Stomach (tissue), 9 donors: ENCODE measurements around the gene B4GALT5. TPM values are rescaled to one million over a fixed set of nuclear protein-coding genes. Genes with fewer than 3 reads are reported as not detected.
A peak's percentile ranks its signal among the peaks of the same experiment; 100 is the strongest.
"Not testable (repeated sequence)": the region's sequence is repeated elsewhere in the genome, so short reads cannot be mapped to it uniquely, and the experiment has no call there.

Source experiments
- DNase-seq, 2 donors: peaks; one replicate each; pipeline versions ENCODE4 v3.0.0 to v3.0.0-alpha.2; 2013 to 2019
- H3K27ac ChIP-seq, 5 donors: fragments of 200-600 bp in 4 of 5; sonication (generic) in 4 of 5; one replicate each; pipeline ENCODE4 v1.5.1; 2013 to 2019; ENCODE audit warnings: mild to moderate bottlenecking in 1 of 5, moderate library complexity in 1 of 5
- H3K27me3 ChIP-seq, 3 donors: fragments of 200-600 bp; sonication (generic); one replicate each; pipeline ENCODE4 v1.5.1; 2017 to 2019; ENCODE audit warnings: mixed run types in 1 of 3
- H3K36me3 ChIP-seq, 4 donors: fragments of 200-600 bp; sonication (generic); 1 replicate in 3 of 4; 2 replicates in 1 of 4; pipeline ENCODE4 v1.5.1; 2016 to 2019
- H3K4me1 ChIP-seq, 4 donors: fragments of 200-600 bp; sonication (generic); one replicate each; pipeline ENCODE4 v1.5.1; 2016 to 2019
- H3K4me3 ChIP-seq, 4 donors: fragments of 200-600 bp; sonication (generic) in 3 of 4; one replicate each; pipeline ENCODE4 v1.5.1; 2016 to 2019; ENCODE audit warnings: mild to moderate bottlenecking in 1 of 4
- H3K9me3 ChIP-seq, 4 donors: fragments of 200-600 bp; sonication (generic); one replicate each; pipeline ENCODE4 v1.5.1; 2016 to 2019
- CTCF ChIP-seq, 7 experiments: fragments of 450-650 bp in 4 of 7; fragments of 200-600 bp in 3 of 7; sonication (generic) in 3 of 7; IDR thresholded peaks; one replicate each; pipeline ENCODE4 v1.5.1; 2016 to 2019; ENCODE audit warnings: antibody characterized with exemption in 7 of 7, control low read depth in 2 of 7, mild to moderate bottlenecking in 1 of 7
- EP300 ChIP-seq: sonication (generic); formaldehyde crosslinking; IDR thresholded peaks from one replicate; pipeline ENCODE4 v1.6.1; 2017; ENCODE audit warnings: antibody characterized with exemption
- POLR2A ChIP-seq, 4 donors: fragments of 450-650 bp; IDR thresholded peaks; one replicate each; pipeline ENCODE4 v1.6.1; 2016; ENCODE audit warnings: antibody characterized with exemption in 4 of 4, control low read depth in 2 of 4, mild to moderate bottlenecking in 1 of 4, moderate library complexity in 1 of 4
- POLR2AphosphoS5 ChIP-seq, 3 donors: sonication (generic); formaldehyde crosslinking; IDR thresholded peaks; one replicate each; pipeline ENCODE4 v1.6.1; 2016; ENCODE audit warnings: antibody characterized with exemption in 3 of 3
- WGBS, 5 donors: extraction: QIAGEN DNeasy Blood & Tissue Kit in 3 of 5; methylation state at CpG; one replicate each; pipeline versions ENCODE4 v1.1.5 to v1.1.7; 2013 to 2018; 5-methylcytosine and 5-hydroxymethylcytosine counted together
- intact Hi-C: fragments of 100-400 bp; cut with DNase I; formaldehyde crosslinking; loops from one replicate; pipeline ENCODE4 v1.15.1; 2023; ENCODE audit warnings: low total_unique reads
- polyA plus RNA-seq, 3 donors: library from polyadenylated mRNA; stranded (reverse); fragments of 200-250 nt; gene quantifications; one replicate each; pipeline ENCODE4 v1.2.3, GENCODE V29; 2013
- total RNA-seq, 5 donors: library from RNA; depleted of rRNA; stranded (reverse); fragments of >200 nt; gene quantifications; one replicate each; pipeline versions ENCODE4 v1.1.0 to v1.2.3, GENCODE V29; 2014 to 2016
- donor health status: healthy with polysubstance abuse.
- donor health status: Bipolar disorder and iron deficiency.
- donor health status: healthy.

The B4GALT5 gene
- total and polyA plus RNA-seq, 8 donors: 7.5 to 40.0 (median 21.5) TPM

- TF ChIP-seq EP300 (no peak), POLR2AphosphoS5 (IDR thresholded peaks at IDR 0.05) (no peak), CTCF (IDR thresholded peaks at IDR 0.05) (no peak), POLR2A (IDR thresholded peaks at IDR 0.05) (no peak)
- Histone ChIP-seq H3K36me3 (no peaks in the 10 kb centered on the region), H3K4me3 (no peak overlapping the region), H3K9me3 (no peaks in the 10 kb centered on the region), H3K27ac (no peak overlapping the region), H3K27me3 (no peaks in the 10 kb centered on the region), H3K4me1 (peaks cover 0 to 21% (median 11%) of the 10 kb centered on the region in 4 donors)
- 43 to 61% (median 56%) methylated on average over 2 of the region's 2 CpGs for WGBS, 5 donors
- no peak for DNase-seq
- intact Hi-C loops: no loop called here
These were observed 95.4 kb downstream of the B4GALT5 start for GRCh38 chr20:49618289-49618688.

GRCh38 chr20:49617394-49617793 is 96.3 kb downstream of the B4GALT5 start:
- intact Hi-C loops, DNase-seq, H3K27me3 ChIP-seq, H3K27ac ChIP-seq, H3K9me3 ChIP-seq, H3K4me3 ChIP-seq, H3K36me3 ChIP-seq: not testable (repeated sequence)
- 40 to 63% (median 59%) methylated on average over 2 to 3 of the region's 3 CpGs for WGBS, 5 donors
- peaks cover 0 to 30% (median 11%) of the 10 kb centered on the region in 4 donors for H3K4me1 ChIP-seq

GRCh38 chr20:49616154-49617007 is 97.3 kb downstream of the B4GALT5 start:
- no peaks in the 10 kb centered on the region for H3K36me3 ChIP-seq
- H3K27ac ChIP-seq: peak overlapping the region; percentile 33 to 59 (median 45)
- 85 to 95% (median 89%) methylated on average over 6 to 11 of the region's 11 CpGs for whole genome bisulfite sequencing, 5 donors
- no peaks in the 10 kb centered on the region for H3K27me3 ChIP-seq
- TF ChIP-seq EP300 (no peak), CTCF (IDR thresholded peaks at IDR 0.05) (no peak), POLR2A (IDR thresholded peaks at IDR 0.05) (no peak), POLR2AphosphoS5 (IDR thresholded peaks at IDR 0.05) (no peak)
- no peak overlapping the region for H3K4me3 ChIP-seq
- no peaks in the 10 kb centered on the region for H3K9me3 ChIP-seq
- DNase-seq: no peak
- intact Hi-C loops: no loop called here
- peaks cover 0 to 37% (median 13%) of the 10 kb centered on the region in 4 donors for H3K4me1 ChIP-seq

- TF ChIP-seq POLR2AphosphoS5 (IDR thresholded peaks at IDR 0.05) (peak in 2 of 3 donors; percentile 39 to 52), POLR2A (IDR thresholded peaks at IDR 0.05) (no peak)
- H3K27ac ChIP-seq: peak overlapping the region; percentile 33 to 59 (median 45)
- H3K36me3 ChIP-seq: no peaks in the 10 kb centered on the region
- no peaks in the 10 kb centered on the region for H3K27me3 ChIP-seq
- 48 to 79% (median 51%) methylated on average over 4 to 15 of the region's 15 CpGs for WGBS, 5 donors
- H3K4me1 ChIP-seq: peaks cover 0 to 45% (median 21%) of the 10 kb centered on the region in 4 donors
- intact Hi-C loops: no loop called here
- no peaks in the 10 kb centered on the region for H3K9me3 ChIP-seq
- DNase-seq: peak; percentile 66 to 81
- no peak overlapping the region for H3K4me3 ChIP-seq
These were observed 98.1 kb downstream of the B4GALT5 start for GRCh38 chr20:49615401-49616153.

- H3K4me3 ChIP-seq, H3K9me3 ChIP-seq, intact Hi-C loops, DNase-seq, H3K36me3 ChIP-seq, H3K27me3 ChIP-seq: not testable (repeated sequence)
- 93 to 95% (median 93%) methylated on average over 8 of the region's 8 CpGs for WGBS, 5 donors
- Histone ChIP-seq H3K4me1 (peaks cover 0 to 47% (median 22%) of the 10 kb centered on the region in 4 donors), H3K27ac (peak overlapping the region in 4 of 5 donors; percentile 33 to 59 (median 48))
These were observed 98.7 kb downstream of the B4GALT5 start for GRCh38 chr20:49615051-49615400.
